ENCODE results near the gene MAGI2. TPM values are rescaled to one million over a fixed set of nuclear protein-coding genes. Genes with fewer than 3 reads are reported as not detected.

The MAGI2 gene
- total RNA-seq, 2 donors from 2014 or later, result 10.3 to 19.2 TPM

DNA sequence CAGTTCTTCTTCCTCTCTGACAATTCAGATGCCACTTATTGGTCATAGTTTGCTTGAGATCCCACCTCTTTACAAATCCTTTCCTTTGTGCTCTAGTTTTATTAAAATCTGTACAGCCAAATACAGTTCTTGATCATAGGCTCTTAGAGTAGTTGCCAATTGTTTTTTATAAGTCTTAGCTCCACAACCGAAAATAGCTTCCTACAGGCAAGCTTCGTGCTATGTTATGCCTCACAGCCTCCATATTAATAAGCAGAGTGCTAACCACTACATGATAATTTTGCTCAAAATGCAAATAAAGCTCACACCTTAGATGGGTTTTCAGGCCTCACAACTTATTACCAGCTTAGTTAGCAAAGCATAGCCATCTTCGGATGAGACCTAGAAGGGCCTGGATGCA is 688.9 kb downstream of the MAGI2 start:
- Histone ChIP-seq H3K27me3 (ENCODE audit: control insufficient read depth, insufficient read depth, low read length, poor library complexity, severe bottlenecking) (no peaks in the 10 kb centered on the region), H3K27ac (ENCODE audit: low read depth, low read length) (no peak overlapping the region), H3K4me1 (ENCODE audit: control insufficient read depth, insufficient read depth, low read length) (no peaks in the 10 kb centered on the region), H3K9me3 (ENCODE audit: control insufficient read depth, low read length) (no peaks in the 10 kb centered on the region), H3K9ac (ENCODE audit: extremely low read depth, low read length, poor library complexity, severe bottlenecking) (no peak overlapping the region), H3K4me3 (ENCODE audit: low read length) (no peak overlapping the region), H3K36me3 (ENCODE audit: control insufficient read depth, insufficient read depth, low read length) (no peaks in the 10 kb centered on the region)
- 94 to 100% methylated on average over 3 of the region's 3 CpGs for WGBS, 2 experiments (ENCODE audit: insufficient coverage in 1 of 2, insufficient read length in 1 of 2)
- Mint-ChIP-seq H3K36me3 (ENCODE audit: low read depth) (no peaks in the 10 kb centered on the region), H3K4me1 (peaks cover 10% of the 10 kb centered on the region), H3K27me3 (ENCODE audit: insufficient read depth) (no peaks in the 10 kb centered on the region), H3K27ac (no peak overlapping the region), H3K9me3 (no peaks in the 10 kb centered on the region), H3K4me3 (no peak overlapping the region)
- DNase-seq, result no peak
- TF ChIP-seq, protein P1, sequence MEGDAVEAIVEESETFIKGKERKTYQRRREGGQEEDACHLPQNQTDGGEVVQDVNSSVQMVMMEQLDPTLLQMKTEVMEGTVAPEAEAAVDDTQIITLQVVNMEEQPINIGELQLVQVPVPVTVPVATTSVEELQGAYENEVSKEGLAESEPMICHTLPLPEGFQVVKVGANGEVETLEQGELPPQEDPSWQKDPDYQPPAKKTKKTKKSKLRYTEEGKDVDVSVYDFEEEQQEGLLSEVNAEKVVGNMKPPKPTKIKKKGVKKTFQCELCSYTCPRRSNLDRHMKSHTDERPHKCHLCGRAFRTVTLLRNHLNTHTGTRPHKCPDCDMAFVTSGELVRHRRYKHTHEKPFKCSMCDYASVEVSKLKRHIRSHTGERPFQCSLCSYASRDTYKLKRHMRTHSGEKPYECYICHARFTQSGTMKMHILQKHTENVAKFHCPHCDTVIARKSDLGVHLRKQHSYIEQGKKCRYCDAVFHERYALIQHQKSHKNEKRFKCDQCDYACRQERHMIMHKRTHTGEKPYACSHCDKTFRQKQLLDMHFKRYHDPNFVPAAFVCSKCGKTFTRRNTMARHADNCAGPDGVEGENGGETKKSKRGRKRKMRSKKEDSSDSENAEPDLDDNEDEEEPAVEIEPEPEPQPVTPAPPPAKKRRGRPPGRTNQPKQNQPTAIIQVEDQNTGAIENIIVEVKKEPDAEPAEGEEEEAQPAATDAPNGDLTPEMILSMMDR (conservative IDR thresholded peaks at IDR 0.05), result no peak

DNA sequence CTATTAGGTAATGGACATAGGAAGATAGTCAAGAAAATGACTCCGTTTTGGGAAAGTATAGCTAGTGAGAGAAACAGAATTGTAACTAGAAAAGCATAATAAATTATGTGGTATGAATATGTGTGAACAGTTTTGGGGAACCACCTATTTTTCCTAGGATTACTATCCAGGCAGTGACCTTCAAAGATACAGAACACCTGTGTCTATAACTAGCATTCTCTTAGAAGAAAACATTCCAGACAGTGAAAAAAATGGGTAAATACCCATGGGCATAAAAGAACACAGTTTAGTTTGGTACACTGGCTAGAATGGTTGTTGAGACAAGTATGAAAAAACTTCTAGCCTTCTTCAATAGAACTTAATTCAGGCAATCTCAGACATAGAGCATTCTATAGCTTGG is 690.8 kb downstream of the MAGI2 start:
- no peaks in the 10 kb centered on the region for H3K36me3 ChIP-seq (ENCODE audit: control insufficient read depth, insufficient read depth, low read length)
- Mint-ChIP-seq H3K27ac (no peak overlapping the region), H3K4me3 (no peak overlapping the region), H3K4me1 (peaks cover 5% of the 10 kb centered on the region), H3K27me3 (ENCODE audit: insufficient read depth) (no peaks in the 10 kb centered on the region), H3K36me3 (ENCODE audit: low read depth) (no peaks in the 10 kb centered on the region), H3K9me3 (no peaks in the 10 kb centered on the region)
- 86% methylated on average over 1 of the region's 1 CpG; no CpG with 5 or more reads in 1 of the 2 experiments for WGBS, 2 experiments (ENCODE audit: insufficient coverage in 1 of 2, insufficient read length in 1 of 2)
- no peak for DNase-seq
- no peak overlapping the region for H3K27ac ChIP-seq (ENCODE audit: low read depth, low read length)
- no peak overlapping the region for H3K4me3 ChIP-seq (ENCODE audit: low read length)
- TF ChIP-seq, protein P1 (conservative IDR thresholded peaks at IDR 0.05), result no peak
- no peaks in the 10 kb centered on the region for H3K4me1 ChIP-seq (ENCODE audit: control insufficient read depth, insufficient read depth, low read length)
- no peaks in the 10 kb centered on the region for H3K27me3 ChIP-seq (ENCODE audit: control insufficient read depth, insufficient read depth, low read length, poor library complexity, severe bottlenecking)
- no peaks in the 10 kb centered on the region for H3K9me3 ChIP-seq (ENCODE audit: control insufficient read depth, low read length)
- no peak overlapping the region for H3K9ac ChIP-seq (ENCODE audit: extremely low read depth, low read length, poor library complexity, severe bottlenecking)

DNA sequence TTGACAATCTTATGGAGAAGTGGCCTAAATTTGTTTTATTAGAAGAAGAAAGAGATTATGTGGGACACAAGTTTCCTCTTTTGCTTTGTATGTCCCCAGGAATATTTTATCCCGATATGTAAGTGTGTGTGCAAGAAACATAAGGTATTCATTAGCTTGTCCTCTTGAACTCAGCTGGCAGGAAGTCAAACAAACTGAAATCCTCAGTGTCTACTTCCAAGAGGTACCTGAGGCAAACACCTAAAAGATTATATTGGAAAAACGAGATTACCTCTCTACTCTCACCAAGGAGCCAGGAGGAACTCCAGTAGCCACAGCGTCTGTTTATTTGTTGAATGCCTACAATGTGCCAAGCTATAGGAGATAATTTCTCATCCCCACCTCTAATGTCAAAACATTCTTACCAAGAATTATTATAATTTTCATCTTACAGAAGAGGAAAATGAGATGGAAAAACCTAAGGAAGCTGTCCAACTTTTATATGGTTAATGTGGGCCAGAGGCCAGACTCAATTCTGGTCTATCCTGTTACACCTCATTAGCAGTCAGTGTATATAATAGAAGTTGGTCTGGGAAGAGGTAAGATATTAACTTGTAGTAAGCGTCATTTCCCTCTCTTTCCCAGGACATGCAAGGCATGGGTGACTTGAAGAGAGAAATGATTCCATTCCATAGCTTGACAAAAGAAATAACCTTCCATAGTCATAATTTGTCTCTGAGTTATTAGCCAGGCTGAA is 692.7 kb downstream of the MAGI2 start:
- 68% methylated on average over 4 of the region's 4 CpGs; no CpG with 5 or more reads in 1 of the 2 experiments for WGBS, 2 experiments (ENCODE audit: insufficient coverage in 1 of 2, insufficient read length in 1 of 2)
- H3K36me3 Mint-ChIP-seq (ENCODE audit: low read depth), result no peaks in the 10 kb centered on the region
- Histone ChIP-seq H3K9me3 (ENCODE audit: control insufficient read depth, low read length) (no peaks in the 10 kb centered on the region), H3K27ac (ENCODE audit: low read depth, low read length) (no peak overlapping the region), H3K4me3 (ENCODE audit: low read length) (no peak overlapping the region), H3K27me3 (ENCODE audit: control insufficient read depth, insufficient read depth, low read length, poor library complexity, severe bottlenecking) (no peaks in the 10 kb centered on the region), H3K36me3 (ENCODE audit: control insufficient read depth, insufficient read depth, low read length) (no peaks in the 10 kb centered on the region), H3K4me1 (ENCODE audit: control insufficient read depth, insufficient read depth, low read length) (no peaks in the 10 kb centered on the region), H3K9ac (ENCODE audit: extremely low read depth, low read length, poor library complexity, severe bottlenecking) (no peak overlapping the region)
- no peaks in the 10 kb centered on the region for H3K9me3 Mint-ChIP-seq
- no peaks in the 10 kb centered on the region for H3K27me3 Mint-ChIP-seq (ENCODE audit: insufficient read depth)
- H3K4me3 Mint-ChIP-seq, result no peak overlapping the region
- H3K27ac Mint-ChIP-seq, result peak overlapping the region; percentile 6
- TF ChIP-seq, protein P1 (conservative IDR thresholded peaks at IDR 0.05), result no peak
- no peak for DNase-seq
- H3K4me1 Mint-ChIP-seq, result peaks cover 15% of the 10 kb centered on the region
